Measurements from ENCODE around the gene RPL14.
"Not testable (repeated sequence)": the region's sequence is repeated elsewhere in the genome, so short reads cannot be mapped to it uniquely, and the experiment has no call there.

The RPL14 gene

DNA sequence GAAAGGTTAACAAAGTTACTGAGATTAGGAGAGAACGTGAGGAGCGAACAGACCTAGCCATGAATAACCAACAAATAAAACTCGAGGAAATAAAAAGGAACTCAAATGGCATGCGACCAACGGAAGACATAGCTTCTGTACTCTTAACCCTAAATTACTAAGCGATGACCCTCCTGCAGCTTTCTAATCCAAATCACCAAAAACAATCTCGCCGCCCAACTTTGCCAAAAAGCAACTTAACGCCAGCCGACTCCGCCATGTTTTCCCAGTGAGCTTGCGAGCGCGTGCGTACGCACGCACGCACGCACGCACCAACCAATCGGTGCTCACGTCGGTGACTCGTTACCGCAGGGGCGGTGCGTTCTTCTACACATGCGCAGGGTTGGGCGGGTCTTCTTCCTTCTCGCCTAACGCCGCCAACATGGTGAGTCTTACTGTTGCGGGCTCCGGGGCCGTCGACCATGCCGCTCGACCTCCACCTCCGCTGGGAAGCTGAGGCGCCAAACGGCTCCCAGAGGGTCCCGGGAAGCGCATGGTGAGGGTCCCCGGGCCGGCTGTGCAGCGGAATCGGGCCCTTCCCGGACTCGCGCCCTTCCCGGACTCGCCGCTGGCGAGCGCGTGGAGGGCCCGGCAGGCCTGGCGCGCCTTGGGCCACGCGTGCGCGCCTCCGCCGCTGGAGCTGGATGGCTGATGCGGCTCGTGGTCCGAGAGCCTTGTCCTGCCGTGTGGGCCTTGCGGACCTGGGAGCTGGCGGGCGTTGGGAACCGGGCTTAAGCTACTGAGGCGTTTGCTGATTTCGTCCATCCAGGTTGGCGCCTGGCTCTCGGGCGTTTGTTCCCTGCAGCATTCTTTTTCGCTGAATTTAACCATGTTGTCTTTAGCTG, at the start of gene RPL14:
RPL14 (plus strand) TSS at position 400 of the 884 bp plus-strand sequence; CDS start at position 533, 133 bp downstream.
- peak; percentile 81 for DNase-seq

DNA sequence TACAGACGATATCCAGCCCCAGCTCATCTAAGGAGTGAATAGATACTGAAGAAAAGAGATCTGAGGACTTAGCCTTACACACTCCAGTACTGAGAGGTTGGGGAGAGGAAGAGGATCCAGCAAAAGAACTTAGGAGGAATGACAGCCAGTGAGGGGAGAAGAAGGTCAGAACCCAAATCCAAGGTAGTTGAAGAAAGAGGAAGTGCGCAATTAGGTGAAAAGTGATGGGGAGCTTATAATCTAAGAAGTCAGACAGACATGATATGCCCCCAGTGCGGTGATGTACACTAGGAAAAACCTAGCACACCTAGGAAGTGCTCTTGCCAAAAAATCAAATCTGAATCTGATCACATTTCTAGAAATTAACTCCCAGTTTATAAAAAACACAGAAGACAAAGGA, 49.5 kb upstream of the RPL14 start:
- no peak for DNase-seq

DNA sequence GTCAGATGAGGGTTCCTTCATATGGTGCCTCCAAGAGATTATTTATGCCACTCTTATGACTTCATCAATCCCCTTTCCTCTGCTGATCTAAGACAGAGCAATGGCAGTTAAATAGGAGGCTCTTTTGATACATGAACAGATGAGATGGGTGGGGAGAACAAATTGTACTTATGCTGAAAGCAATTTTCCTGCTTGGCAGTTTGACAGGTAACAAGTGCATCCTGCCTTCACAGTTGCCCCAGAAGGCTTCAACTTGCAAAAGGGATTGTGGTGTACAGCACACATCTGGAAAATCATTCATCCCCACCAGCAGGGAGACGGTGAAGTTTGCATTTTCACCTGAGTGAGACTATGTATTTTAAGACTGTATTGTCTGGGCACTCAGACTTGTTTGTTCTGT, 42.9 kb upstream of the RPL14 start:
- DNase-seq: peak; percentile 13

DNA sequence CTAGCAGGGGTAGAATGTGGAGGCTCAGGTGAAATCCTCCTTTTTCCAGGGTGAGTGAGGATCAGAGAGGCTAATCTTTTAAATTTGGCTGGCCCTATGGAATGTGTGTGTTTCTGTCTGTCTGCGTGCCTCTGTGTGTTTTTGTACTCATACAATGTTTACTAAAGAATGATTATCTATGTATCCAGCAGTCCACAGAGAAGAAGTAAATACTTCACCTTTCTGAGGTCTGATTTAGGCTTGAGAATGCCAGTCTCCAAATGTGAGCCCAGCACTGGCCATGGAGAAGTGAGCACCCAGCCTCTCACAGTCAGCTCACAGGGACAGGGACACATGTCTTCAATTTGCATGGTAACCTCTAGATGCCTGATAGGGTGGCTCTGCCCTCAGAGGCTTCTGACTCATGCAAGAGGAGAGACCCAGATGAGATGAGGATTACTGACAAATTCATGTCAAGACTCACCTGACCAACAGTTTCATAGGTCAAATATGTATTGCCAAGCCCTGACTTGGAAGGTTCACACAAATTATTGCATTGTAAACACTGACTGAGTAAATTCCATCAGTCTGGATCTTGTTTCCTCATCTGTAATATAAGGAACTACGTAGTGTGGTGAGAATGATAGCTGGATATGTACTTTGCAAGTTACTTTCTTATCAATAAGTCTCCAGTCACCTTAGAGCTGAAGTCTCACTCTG, 39.1 kb upstream of the RPL14 start:
- DNase-seq: no peak

DNA sequence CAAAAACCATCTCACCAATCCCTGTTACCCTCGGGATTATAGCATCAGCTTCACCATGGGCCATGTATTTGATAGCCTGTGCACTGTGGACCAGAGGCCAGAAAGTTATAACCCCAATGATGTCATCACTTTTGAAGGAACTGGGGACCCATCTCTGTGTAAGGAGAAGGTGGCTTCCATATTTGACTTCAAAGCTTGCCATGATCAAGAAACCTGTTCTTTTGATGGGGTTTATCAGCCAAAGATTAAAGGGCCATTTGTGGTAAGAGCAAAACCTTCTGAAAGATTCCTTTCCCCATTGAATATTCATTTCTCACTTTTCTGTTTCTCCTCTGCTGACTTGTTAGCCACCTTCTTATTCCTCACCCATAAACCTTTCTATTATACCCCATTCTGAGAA, 34.3 kb upstream of the RPL14 start:
- DNase-seq: no peak

DNA sequence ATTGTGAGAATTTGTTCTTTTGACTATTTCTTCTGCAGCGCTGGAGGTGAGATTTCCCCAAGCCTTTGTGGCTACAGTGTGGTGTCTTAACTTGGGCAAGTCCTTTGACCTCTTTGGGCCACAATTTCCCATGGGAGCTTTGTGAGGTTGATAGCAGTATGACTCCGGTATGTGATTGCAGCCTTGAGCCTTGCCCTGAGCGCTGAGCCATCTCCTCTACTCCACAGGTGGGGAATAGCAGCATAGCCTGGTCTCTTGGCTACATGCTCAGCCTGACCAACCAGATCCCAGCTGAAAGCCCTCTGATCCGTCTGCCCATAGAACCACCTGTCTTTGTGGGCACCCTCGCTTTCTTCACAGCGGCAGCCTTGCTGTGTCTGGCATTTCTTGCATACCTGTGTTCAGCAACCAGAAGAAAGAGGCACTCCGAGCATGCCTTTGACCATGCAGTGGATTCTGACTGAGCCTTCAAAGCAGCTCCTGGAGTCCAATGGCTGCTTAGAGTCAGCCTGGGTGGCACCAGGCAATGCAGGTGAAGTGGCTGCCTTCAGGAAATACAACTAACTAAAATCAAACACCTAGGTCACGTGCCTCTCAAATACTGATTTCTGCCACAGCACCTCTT, 30.0 kb upstream of the RPL14 start:
- no peak for DNase-seq

DNA sequence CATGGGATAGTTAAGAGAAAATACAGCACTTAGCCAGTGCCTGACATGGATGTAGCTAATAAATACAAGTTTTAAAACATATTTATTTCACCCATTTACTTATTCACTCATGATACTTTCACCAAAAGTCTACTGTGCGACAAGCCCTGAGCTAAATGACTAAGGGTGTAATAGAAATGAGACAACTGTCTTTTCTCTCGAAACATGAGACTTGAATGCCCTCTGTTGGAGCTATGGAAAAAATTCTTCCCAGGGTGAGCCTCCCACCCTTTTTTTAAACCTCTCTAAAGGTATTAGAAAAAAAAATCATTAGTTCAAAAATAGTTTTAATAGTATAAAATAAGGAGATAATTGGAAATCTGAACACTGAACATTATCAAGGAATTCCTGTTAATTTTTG, 24.3 kb upstream of the RPL14 start:
- DNase-seq: no peak

DNA sequence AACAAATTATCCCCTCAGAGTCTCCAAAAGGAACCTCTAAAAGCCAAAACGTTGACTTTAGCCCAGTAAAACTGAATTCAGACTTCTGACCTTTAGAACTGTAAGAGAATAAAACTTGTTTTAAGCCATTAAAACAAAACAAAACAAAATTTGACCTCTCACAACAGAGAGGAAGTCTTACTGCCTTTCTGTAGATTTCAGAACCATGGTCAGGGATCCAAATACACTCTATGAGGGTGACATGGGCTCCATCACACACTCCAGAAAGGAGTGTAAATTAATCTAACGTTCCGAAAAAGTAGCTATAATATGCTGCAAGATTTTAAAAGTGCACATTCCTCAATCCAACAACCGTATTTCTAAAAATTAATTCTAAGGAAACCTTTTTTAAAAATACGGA, 19.2 kb upstream of the RPL14 start:
- no peak for DNase-seq

DNA sequence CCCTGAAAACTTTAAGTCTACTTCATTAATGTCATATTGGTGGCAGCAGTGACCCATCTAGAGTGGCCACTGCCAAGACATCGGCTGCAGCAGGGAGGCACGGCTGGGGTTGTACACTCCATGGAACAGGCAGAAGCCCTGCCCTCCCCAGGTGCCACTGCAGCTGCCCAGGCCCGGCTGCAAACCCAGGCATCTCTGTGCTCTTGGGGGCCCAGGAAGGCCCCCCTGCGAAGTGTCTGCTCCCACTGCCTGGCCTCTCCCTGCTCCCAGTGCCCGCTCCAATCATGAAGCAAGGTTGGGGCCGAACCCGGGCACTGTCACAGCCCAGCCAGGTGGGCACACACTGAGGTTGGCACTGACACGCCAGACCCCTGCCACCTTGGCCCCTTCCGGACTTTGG, 12.1 kb upstream of the RPL14 start:
- no peak for DNase-seq

DNA sequence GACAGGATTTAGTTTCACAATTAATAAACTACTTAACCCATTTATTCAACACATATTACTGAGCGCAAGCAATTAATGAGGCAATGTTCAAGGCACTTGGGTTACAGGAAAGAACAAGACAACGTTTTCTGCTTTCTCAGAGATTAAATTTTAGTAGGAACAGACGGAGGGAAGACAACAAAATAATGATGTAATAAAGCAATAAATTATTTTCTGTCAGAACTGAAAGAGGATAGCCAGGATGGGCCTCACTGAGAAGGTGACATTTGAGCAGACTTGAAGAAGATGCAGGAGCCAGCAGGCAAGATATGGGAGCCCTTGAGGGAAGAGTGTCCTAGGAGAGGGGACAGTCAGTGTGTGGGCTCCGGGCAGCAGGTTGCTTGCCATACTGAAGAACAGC, 11.3 kb upstream of the RPL14 start:
- no peak for DNase-seq

DNA sequence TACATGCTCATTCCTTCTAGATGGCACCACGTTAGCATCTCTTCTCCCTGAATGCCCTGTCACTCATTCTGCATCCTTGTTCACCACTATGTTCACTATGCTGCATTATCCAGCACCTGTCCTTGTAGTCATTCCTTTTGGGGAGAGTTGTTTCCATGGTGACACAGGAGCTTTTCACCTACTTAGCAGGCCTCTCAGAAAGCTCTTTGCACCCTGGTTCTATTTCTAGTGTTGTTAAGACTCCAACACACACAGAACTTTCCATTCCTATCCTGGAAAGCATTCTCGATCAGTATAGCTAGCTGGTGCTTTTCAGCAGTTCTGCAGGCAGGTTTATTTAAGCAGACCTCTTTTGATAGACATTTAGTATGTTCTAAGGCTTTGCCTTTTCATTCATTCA, 6.7 kb upstream of the RPL14 start:
- no peak for DNase-seq

DNA sequence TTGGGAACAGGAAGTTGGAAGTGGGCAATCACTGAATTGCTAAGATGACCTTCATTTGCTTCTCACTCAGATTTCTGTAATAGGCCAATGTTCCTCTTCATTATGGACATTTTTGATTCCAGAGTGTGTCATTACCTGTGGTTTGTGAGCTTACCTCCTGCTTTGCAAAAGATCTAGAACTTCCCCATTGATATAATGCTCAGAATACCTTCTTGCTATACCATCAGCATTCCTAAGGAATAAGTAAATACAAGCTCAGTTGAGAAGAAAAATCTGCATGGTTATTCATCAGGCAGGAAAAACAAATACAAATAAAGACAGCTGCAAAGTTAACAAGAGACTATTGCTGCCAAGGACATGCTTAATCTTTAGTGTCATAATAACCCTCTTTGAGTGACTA, 5.6 kb upstream of the RPL14 start:
- DNase-seq: no peak

DNA sequence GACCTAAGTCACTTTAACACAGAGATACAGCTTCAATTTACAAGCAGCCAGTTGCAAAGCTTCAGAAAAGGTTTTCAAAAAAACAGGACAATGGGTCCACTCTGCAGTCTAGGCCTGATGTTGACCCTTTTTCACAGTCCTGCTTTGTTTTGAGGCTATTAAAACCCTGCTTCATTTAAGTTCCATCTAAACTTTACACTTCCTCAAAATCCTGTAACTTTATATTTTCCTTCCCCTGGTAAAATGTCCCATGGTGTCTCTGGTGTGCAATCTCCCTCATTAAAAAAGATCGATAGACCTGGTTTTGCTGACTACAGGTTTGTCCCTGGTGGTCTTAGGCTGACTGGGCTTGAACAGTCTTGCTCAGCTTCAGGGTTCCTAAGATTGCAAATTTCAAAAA, 5.1 kb upstream of the RPL14 start:
- DNase-seq: no peak

DNA sequence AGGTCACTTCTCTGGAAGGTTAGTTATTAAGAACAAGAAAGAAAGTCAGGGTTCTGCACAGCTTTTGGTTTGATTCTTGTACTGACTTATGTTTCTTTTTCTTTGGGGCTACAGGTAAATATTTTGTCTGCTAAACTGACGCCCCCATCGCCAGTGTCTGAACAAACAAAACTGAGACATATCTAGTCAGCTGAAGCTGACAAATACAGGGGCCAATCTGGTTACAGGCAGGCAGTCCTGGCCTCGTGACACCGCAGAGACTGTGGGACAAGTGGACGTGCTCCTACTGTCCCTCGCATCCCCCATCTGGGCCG, 4.6 kb upstream of the RPL14 start:
- no peak for DNase-seq

DNA sequence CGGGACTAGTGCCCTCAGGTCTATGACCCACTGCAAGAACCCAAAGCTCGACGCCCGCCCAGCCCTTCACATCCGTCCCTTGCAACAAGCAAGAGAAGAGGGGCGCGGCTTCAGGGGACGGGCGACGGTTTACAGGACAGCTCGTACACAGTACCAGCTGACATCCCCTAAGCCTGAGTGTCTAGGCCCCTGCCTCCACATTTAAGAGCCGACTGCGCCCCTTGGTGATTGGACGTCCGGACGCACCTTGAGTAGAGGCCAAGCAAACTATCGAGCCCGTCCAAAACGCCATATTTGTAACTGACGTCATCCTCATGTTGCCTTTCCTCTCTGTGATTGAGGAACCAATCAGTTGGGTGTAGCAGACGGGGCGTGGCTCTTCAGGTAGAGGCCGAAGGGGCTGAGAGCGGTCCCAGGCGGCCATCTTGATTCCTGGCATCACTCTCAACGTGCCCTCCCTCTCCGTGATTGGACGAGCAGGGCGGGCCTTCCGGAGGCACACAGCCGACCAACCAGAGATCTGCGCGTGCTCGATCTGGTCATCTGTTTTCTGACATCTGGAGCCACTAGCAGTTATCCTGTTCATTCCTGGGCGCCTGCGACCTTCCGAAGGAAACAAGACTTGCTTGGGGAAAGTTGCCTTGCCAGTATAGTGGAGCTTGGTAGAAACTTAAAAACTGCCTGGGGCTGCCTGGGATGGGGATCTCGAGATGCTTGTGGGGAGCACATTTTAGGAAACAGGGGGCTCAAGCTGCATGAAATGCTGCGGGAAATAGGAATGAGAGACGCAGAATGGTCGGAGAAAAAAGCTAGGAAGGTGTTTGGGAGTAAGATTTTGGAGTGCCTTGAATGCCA, 4.0 kb upstream of the RPL14 start:
- DNase-seq: peak; percentile 95

DNA sequence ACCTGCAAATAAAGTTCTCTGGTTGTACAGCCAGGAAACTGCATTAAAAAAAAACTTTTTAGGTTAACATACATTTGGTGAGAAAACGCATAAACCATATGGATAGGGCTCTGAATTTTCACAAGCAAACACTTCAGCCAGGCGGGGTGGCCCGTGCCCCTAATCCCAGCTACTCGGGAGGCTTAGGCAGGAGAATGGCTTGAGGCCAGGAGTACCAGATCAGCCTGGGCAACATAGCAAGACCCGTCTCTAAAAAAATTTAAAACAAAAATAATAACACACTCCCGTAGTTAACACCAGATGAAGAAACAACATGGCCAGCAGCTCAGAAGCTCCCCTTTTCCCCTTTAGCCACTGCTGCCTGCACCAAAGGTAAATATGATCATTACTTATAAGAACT, 3.2 kb upstream of the RPL14 start:
- DNase-seq: no peak

DNA sequence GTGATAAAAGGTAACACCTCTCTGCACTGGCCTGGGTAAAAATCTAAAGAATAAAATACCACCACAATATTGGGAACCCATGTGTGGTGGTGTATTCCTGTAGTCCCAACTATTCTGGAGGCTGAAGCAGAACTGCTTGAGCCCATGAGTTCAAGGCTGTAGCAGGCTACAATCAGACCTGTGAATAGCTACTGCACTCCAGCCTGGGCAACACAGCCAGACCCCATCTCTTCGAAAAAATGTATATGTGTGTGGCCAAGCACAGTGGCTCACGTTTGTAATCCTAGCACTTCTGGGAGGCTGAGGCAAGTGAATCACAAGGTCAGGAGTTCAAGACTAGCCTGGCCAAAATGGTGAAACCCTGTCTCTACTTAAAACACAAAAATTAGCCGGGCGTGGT, 1.8 kb upstream of the RPL14 start:
- no peak for DNase-seq

DNA sequence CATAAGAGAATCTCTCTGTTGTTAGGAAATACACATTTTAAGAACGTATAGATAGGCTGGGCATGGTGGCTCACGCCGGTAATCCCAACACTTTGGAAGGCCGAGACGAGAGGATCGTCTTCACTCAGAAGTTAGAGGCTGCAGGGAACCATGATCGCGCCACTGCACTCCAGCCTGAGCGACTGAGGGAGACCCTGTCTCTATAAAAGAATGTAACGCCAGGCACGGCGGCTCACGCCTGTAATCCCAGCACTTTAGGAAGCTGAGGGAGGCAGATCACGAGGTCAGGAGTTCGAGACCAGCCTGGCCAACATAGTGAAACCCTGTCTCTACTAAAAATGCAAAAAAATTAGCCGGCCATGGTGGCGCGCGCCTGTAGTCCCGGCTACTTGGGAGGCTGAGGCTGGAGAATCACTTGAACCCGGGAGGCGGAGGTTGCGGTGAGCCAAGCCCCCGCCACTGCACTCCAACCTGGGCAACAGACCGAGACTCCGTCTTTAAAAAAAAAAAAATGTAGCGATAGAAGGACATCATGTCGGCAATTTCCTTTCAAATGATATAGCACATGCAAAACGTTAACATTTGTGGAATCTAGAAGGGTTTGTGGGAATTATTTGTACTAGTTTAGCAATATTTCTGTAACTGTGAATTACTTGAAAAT, 730 bp upstream of the RPL14 start:
- no peak for DNase-seq

DNA sequence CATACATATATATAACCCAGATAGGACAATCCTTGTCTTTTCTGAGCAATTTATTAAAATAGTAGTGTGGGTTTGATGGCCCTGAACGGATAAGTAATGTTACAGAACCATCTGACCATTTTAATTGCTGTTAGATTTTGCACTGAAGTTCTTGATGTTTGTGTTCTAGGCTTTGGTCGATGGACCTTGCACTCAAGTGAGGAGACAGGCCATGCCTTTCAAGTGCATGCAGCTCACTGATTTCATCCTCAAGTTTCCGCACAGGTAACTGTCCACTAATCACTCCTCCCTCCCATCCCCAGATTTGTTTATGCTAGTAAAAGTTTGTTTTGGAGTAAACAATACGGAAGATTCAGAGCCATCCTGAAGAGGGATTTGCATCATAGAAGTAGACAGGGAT, 1.3 kb downstream of the RPL14 start:
- no peak for DNase-seq

DNA sequence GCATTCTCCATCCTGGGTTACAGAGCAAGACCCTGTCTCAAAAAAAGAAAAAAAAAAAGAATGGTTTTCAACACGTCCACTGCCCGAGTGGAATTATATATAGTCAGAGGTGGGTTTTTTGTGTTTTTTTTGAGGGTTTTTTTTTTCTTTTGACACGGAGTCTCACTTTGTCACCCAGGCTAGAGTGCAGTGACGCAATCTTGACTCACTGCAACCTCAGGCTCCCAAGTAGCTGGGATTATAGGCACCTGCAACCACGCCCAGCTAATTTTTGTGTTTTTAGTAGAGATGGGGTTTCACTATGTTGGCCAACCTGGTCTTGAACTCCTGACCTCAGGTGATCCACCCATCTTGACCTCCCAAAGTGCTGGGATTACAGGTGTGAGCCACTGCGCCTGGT, 3.3 kb downstream of the RPL14 start:
- DNase-seq: not testable (repeated sequence)

DNA sequence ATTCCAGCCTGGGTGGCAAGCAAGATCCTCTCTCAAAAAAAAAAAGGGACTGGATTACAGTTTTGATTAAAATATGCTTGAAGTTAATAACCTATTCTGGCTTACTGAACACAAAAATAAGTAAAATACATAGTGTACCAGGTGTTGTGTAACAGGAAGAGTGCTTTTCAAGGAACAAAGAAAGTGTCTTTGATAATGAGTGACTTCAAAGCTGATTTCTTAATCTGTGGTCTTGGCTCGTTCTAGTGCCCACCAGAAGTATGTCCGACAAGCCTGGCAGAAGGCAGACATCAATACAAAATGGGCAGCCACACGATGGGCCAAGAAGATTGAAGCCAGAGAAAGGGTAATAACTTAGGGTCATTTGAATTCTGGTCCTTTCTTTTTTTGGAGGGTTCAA, 4.0 kb downstream of the RPL14 start:
- DNase-seq: no peak

DNA sequence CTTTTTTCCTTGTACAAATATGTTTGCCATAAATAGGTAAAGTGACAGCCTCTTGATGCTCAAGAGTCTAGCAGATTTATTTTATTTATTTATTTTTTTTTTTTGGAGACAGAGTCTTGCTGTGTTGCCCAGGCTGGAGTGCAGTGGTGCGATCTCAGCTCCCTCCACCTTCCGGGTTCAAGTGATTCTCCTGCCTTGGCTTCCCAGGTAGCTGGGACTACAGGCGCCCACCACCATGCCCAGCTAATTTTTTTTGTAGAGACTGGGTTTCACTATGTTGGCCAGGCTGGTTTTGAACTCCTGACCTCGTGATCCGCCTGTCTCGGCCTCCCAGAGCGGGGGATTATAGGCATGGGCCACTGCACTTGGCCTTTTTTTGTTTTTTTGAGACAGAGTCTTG, 5.7 kb downstream of the RPL14 start:
- DNase-seq: not testable (repeated sequence)

DNA sequence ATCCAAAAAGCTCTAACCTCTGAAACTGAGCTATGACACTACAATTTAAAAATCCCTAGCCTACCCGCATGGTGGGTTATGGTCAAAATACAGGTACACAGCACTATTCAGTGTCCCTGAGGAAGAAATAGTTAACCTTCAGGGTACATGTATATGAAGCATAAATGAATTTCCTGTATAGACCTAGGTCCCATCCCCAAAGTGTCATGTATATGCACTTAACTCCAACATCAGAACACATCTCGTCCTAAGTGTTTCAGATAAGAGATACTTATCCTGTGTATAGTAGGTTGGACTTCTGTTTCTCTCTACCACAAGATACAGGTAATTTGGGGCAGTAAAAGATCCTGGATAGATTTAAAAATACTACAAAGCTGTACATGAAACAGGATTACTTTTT, 6.4 kb downstream of the RPL14 start:
- DNase-seq: no peak
